ENCODE results near the gene HHATL. TPM values are rescaled to one million over a fixed set of nuclear protein-coding genes. Genes with fewer than 3 reads are reported as not detected.
A peak's percentile ranks its signal among the peaks of the same experiment; 100 is the strongest.
"Not testable (repeated sequence)": the region's sequence is repeated elsewhere in the genome, so short reads cannot be mapped to it uniquely, and the experiment has no call there.

The HHATL gene
- total RNA-seq, 2 donors from 2014 or later: 444 to 908 TPM

DNA sequence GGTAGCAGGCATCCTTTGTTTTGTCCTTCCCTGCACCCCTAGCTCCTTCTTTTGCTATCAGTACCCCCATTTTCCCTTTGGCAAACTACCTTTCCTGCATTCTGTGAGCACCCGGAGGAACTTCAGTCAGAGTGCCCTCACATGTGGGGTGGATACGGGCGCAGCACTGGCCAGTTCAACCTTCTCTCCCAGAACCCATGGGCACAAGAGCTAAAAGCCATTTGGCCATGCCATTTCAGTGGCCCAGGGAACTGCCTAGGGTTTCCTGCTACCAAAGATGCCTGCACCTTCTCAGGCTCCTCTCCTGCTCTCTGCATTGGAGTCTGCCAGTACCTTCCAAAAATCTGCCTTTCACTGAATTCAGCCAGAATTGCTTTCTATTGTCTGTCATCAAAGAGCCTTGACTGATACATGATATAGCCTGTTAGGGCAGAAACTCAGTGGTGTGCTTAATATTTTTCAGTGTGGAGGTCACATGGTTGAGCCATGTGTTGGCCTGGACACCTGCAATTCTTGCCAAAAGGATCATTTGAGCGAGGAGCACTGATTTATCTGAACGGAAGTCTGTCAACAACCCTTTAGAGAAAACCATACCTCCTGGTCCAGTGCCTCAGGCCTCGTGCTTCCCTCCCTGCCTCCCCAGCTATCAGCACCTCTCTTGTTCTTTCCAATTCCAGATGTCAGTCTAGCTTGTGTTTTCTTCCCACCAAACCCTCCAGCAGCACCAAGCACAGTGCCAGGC is 27.0 kb upstream of the HHATL start:
- no peaks in the 10 kb centered on the region for H3K9me3 ChIP-seq
- TF ChIP-seq, protein P1, sequence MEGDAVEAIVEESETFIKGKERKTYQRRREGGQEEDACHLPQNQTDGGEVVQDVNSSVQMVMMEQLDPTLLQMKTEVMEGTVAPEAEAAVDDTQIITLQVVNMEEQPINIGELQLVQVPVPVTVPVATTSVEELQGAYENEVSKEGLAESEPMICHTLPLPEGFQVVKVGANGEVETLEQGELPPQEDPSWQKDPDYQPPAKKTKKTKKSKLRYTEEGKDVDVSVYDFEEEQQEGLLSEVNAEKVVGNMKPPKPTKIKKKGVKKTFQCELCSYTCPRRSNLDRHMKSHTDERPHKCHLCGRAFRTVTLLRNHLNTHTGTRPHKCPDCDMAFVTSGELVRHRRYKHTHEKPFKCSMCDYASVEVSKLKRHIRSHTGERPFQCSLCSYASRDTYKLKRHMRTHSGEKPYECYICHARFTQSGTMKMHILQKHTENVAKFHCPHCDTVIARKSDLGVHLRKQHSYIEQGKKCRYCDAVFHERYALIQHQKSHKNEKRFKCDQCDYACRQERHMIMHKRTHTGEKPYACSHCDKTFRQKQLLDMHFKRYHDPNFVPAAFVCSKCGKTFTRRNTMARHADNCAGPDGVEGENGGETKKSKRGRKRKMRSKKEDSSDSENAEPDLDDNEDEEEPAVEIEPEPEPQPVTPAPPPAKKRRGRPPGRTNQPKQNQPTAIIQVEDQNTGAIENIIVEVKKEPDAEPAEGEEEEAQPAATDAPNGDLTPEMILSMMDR (IDR thresholded peaks at IDR 0.05): no peak
- H3K4me1 ChIP-seq: peaks cover 0 to 29% of the 10 kb centered on the region in 2 donors
- DNase-seq (ENCODE audit: low spot score): peak; percentile 57
- peak overlapping the region; percentile 80 to 84 for H3K27ac ChIP-seq
- H3K36me3 ChIP-seq: no peaks in the 10 kb centered on the region
- H3K4me3 ChIP-seq: no peak overlapping the region
- no peaks in the 10 kb centered on the region for H3K27me3 ChIP-seq

DNA sequence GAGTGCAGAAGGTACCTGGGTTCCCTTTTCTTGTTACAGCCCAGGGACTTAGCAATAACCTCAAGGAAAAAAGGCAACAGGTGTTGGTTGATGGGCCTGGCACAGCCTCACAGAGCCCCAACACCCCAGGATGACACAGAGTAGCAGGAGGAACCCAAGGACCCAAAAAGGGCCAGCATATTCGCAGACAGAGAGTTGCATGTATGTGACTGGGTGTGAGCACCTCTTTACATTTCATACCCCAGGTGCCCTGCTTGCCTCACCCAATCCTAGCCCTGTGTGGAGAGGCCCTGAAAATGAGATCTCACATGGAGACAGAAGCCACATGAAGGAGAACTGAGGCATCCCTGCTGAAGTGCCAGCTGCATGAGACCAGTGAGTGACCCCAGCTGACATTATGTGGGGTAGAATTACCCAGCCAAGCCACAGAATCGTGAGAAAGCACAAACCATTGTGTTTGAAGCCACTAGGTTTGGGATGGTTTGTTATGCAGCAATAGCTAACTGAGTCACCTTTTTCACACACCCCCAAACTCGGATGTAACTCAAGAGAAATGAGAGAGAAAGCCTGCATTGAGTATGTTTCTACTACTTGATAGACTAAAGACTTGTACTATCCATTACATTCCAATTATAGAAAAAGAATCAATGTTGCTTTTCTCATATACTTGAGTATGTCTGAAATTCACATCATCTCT is 26.2 kb upstream of the HHATL start:
- peak; percentile 38 for DNase-seq (ENCODE audit: low spot score)
- H3K27me3 ChIP-seq: no peaks in the 10 kb centered on the region
- H3K27ac ChIP-seq: peak overlapping the region; percentile 80 to 84
- TF ChIP-seq, protein P1 (IDR thresholded peaks at IDR 0.05): no peak
- no peaks in the 10 kb centered on the region for H3K9me3 ChIP-seq
- H3K4me3 ChIP-seq: no peak overlapping the region
- peaks cover 0 to 29% of the 10 kb centered on the region in 2 donors for H3K4me1 ChIP-seq
- H3K36me3 ChIP-seq: no peaks in the 10 kb centered on the region

DNA sequence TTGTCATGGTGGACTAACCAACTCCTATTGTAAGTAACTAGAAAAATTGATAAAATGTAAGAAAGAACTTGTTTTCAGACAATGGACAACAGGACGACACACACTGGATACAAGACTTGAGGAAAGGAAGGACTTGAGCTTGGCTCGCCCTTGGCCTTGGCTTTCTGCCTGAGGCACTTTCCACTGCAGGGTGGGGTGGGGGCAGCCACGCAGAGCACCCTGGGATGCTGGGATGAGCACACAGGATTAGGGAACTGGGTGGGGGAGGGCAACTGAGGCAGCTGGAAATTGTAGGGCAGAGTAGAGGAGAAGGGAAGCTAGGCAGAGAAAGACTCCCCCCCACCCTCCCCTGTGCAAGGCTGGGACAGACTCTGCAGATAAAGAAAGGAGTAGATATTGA is 25.5 kb upstream of the HHATL start:
- Histone ChIP-seq H3K9me3 (no peaks in the 10 kb centered on the region), H3K27me3 (no peaks in the 10 kb centered on the region), H3K36me3 (no peaks in the 10 kb centered on the region), H3K4me1 (peaks cover 0 to 29% of the 10 kb centered on the region in 2 donors), H3K27ac (peak overlapping the region; percentile 80 to 84), H3K4me3 (no peak overlapping the region)
- TF ChIP-seq, protein P1 (IDR thresholded peaks at IDR 0.05): no peak
- peak; percentile 60 for DNase-seq (ENCODE audit: low spot score)

DNA sequence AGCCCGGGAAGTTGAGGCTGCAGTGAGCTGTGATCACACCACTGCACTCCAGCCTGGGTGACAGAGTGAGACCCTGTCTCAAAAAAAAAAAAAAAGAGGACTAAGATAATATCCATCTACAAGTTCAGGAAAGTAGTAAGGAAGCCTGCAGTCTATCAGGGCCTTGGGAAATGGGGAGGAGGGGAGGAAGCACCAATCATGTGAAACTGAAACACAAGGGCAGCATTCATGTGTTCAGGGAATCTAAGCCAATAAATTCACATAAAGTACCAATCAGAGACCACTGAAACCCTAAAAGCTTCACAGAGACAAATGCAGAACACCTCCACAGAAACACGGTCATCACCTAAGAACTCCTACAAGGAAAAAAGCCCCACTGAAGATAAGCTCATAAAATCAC is 22.9 kb upstream of the HHATL start:
- Histone ChIP-seq H3K36me3 (no peaks in the 10 kb centered on the region), H3K9me3 (no peaks in the 10 kb centered on the region), H3K27me3 (no peaks in the 10 kb centered on the region), H3K27ac (peak overlapping the region in 1 of 2 donors; percentile 0), H3K4me3 (no peak overlapping the region), H3K4me1 (peaks cover 0 to 17% of the 10 kb centered on the region in 2 donors)
- TF ChIP-seq, protein P1 (IDR thresholded peaks at IDR 0.05): no peak
- peak; percentile 11 for DNase-seq (ENCODE audit: low spot score)

DNA sequence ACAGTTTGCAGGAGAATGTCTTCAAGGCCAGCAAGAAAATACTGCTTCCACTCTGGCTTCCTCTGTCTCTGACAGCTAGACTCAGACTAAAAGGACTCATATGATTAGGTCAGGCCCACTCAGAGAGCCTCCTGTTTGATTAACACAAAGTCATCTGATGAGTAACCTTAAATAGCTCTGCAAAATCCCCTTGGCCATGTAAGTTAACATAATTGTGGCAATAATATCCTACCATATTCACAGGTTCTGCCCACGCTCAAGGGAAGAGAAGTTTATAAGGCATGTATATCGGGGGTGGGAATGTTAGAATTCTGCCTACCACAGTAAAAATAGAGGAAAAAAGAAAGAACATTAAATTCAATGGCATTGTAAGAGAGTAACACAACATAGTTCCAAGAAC is 20.6 kb upstream of the HHATL start:
- H3K9me3 ChIP-seq: no peaks in the 10 kb centered on the region
- TF ChIP-seq, protein P1 (IDR thresholded peaks at IDR 0.05): no peak

DNA sequence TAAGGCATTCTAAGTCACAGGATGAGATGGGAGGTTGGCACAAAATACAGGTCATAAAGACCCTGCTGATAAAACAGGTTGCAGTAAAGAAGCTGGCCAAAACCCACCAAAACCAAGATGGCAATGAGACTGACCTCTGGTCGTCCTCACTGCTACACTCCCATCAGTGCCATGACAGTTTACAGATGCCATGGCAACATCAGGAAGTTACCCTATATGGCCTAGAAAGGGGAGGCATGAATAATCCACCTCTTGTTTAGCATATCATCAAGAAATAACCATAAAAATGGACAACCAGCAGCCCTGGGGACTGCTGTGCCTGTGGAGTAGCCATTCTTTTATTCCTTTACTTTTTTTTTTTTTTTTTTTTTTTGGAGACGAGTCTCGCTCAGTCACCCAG is 19.8 kb upstream of the HHATL start:
- H3K36me3 ChIP-seq, H3K4me1 ChIP-seq, H3K27me3 ChIP-seq, H3K4me3 ChIP-seq, H3K9me3 ChIP-seq: not testable (repeated sequence)
- DNase-seq (ENCODE audit: low spot score): peak; percentile 28
- H3K27ac ChIP-seq: peak overlapping the region; percentile 82 to 86

More for the DNA sequence above, 20.6 kb upstream of the HHATL start:
- Histone ChIP-seq H3K4me3 (no peak overlapping the region), H3K36me3 (no peaks in the 10 kb centered on the region), H3K27me3 (no peaks in the 10 kb centered on the region), H3K27ac (peak overlapping the region; percentile 82 to 86), H3K4me1 (peaks cover 0 to 4% of the 10 kb centered on the region in 2 donors)
- DNase-seq (ENCODE audit: low spot score): no peak
